ENCODE results near the gene ABLIM1.

Gene ABLIM1

DNA sequence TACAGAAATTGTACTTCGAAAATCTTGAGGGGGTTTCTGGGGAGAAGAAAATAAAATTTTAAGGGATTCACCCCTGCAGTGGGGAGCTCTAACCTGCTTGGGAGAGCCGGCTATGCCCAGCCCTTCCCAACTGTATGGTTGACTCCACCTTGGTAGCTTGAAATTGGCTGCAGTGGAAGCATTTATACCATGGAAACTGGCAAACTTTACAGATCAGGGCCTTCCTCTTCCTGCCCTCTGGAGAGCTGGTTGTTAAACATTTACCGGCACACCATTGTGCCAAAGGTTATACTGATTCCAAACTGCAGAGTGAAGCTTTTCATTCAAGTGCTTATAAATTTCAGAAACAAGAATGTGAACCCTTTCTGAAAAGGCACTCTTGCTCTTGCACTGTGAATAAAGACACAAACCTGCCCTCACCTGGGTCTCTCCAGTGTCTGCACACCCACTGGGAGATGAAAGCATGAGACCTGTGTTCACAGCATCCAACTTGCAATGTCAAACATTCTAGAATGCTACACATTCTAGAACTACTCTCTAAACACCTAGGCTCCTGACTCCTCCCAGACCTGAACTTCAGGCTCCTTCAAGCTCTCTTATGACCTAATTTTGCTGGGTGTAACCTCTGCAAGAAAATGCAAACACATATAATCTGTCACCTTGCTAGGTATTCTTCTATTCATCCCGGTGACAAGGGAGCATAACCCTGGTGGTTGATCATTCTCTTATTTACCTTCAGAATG, 44.7 kb downstream of the ABLIM1 start:
- TF ChIP-seq, protein P1, sequence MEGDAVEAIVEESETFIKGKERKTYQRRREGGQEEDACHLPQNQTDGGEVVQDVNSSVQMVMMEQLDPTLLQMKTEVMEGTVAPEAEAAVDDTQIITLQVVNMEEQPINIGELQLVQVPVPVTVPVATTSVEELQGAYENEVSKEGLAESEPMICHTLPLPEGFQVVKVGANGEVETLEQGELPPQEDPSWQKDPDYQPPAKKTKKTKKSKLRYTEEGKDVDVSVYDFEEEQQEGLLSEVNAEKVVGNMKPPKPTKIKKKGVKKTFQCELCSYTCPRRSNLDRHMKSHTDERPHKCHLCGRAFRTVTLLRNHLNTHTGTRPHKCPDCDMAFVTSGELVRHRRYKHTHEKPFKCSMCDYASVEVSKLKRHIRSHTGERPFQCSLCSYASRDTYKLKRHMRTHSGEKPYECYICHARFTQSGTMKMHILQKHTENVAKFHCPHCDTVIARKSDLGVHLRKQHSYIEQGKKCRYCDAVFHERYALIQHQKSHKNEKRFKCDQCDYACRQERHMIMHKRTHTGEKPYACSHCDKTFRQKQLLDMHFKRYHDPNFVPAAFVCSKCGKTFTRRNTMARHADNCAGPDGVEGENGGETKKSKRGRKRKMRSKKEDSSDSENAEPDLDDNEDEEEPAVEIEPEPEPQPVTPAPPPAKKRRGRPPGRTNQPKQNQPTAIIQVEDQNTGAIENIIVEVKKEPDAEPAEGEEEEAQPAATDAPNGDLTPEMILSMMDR (IDR thresholded peaks at IDR 0.05; ENCODE audit: insufficient read depth, low read depth, low read length, missing control alignments): no peak
- no peak overlapping the region for H3K4me3 ChIP-seq (ENCODE audit: low read depth, low read length)
- DNase-seq (ENCODE audit: low read depth): no peak

DNA sequence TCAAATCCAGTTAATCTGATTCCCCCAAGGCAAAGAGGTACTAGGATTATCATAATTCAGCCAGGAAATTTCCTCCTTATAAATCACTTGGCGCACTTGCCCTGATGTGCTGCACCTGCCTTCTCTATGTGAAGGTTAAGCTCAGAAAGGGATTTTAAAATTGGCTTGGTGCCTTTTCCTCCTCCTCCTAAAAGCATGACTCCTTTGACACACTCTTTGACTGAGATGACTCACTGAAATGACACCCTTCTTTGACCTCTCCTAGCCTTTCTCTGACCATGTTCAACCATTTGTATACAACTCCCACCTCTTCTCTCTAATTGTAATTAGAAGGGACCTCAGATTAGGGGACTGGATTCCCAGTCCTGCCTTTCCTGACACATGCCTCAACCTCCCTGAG, 46.5 kb downstream of the ABLIM1 start:
- TF ChIP-seq, protein P1 (IDR thresholded peaks at IDR 0.05; ENCODE audit: insufficient read depth, low read depth, low read length, missing control alignments): no peak
- no peak for DNase-seq (ENCODE audit: low read depth)
- no peak overlapping the region for H3K4me3 ChIP-seq (ENCODE audit: low read depth, low read length)

DNA sequence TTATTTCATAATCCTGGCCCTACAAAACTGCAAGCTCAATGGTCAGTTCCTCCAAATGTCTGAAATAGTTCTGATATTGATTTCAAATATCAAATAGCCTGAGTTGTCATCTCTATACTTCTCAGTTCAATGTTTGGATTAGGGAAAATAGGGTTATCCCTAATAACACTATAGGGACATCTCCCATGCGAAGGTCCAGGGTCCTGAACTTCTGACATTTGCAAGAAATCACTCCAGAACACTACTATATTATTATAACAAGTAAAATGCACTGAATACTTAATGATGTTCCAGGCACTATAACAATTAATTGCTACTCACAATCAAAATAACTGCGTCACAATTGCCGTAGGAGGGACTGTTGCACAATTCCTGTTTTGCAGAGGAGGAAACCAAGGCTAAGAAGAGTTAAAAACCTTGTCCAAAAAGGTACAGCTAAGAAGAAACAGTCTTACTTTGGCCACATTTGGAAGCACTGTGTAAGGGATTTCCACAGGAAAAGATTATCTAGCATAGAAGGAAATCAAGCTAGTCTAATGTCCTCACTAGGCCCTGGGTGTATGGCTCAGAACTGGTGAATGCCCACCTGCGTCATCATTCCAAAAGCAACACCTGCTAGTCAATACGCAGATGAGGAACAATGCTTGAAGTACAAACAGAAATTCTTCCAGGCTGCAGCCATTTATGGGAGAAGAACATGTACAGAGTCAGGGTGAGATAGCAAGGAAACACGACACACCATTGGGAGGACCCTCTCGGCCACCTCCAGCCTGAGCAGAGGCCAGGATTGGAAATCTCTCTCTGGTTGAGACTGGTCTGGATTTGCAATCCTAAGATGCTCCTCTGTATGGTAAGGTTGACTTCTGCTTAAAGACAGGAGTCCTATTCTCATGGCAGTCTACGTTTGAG, 48.3 kb downstream of the ABLIM1 start:
- no peak for DNase-seq (ENCODE audit: low read depth)
- H3K4me3 ChIP-seq (ENCODE audit: low read depth, low read length): no peak overlapping the region
- TF ChIP-seq, protein P1 (IDR thresholded peaks at IDR 0.05; ENCODE audit: insufficient read depth, low read depth, low read length, missing control alignments): no peak

DNA sequence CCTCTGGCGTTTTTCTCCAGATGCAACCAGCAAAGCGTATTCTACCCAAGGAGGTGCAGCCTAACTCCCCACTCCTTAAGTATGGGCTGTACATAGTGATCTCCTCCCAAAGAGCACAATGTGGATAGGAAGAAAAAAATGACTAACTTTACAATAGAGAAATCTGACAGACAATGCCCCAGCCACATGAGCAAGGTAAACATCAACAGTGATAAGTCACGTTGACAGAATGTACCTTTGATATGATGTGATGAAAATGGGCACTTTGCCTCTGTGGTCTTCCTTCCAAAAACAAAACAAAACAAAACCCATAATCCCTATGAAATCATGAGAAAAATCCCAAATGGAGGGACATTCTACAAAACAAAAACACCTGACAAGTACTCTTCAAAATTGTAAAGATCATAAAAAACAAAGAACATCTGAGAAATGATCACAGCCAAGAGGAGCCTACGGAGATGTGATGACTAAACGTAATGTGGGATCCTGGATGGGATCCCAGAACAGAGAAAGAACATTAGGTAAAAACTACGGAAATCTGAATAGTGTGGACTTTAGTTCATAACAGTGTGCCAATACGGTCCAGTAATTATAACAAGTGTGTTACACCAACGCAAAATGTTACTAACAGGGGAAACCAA, 50.6 kb downstream of the ABLIM1 start:
- no peak for DNase-seq (ENCODE audit: low read depth)
- H3K4me3 ChIP-seq (ENCODE audit: low read depth, low read length): no peak overlapping the region
- TF ChIP-seq, protein P1 (IDR thresholded peaks at IDR 0.05; ENCODE audit: insufficient read depth, low read depth, low read length, missing control alignments): no peak

DNA sequence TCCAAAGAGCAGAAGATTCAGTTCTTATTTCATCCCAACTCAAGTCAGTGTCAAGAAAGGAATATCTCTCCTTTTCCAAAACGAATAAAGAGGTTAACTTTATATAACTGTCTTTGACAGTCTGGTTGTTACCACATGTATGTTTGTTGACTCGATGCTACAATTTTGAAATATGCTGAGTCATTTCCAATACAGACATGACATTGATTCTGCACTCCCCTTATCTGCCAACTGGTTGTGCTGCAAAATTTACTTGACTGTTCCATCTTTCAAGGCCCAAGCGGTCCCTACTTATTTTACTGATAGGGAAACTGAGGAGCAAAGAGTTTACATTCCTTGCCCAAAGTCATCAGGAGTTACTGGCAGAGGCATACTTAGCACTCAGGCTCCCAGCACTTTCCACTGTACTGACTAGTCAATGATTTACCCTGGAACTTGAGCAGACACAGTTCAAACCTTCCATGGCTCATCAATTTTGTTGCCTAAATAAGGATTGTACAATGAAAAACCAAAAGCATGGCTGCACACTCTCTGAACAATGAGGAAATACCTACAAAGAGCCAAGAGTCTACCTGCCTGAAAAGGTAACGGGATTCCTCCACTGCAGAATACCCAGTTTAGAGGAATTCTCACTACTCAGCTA, 52.8 kb downstream of the ABLIM1 start:
- TF ChIP-seq, protein P1 (IDR thresholded peaks at IDR 0.05; ENCODE audit: insufficient read depth, low read depth, low read length, missing control alignments): no peak
- H3K4me3 ChIP-seq (ENCODE audit: low read depth, low read length): no peak overlapping the region
- no peak for DNase-seq (ENCODE audit: low read depth)

DNA sequence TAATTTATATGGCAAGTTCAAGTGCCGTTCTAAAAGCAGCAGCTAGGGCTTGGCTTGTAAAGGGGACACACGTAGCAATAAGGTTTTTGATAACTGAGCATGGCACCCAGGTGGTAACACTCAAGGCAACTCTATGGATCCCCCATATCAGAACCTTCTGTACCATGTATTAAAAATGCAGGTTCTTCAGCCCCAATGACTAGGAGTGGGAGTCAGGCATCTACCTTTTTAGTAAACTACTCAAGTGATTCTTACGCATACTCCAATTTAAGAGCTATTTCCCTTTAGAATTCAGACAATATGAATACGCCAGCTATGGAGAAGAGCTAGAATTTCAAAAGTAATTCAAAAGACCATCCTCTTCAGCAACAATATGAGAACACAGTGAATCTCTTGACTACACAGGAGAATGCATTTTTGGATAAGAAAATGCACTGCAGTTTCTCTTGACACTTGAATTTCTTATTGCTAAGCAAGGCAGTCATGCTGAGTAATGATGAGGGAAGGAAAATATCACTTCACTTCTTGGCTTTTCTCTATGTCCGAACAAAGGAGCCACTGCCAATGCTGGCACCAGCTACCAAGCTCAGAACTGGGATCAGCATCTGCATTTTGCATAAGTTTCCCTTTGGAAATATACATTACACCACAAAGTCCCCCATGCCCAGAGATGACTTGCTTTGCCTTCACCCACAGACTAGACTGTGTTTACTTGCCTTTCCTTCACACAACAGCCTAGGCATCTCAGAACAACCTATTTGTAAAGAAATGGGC, 53.5 kb downstream of the ABLIM1 start:
- TF ChIP-seq, protein P1 (IDR thresholded peaks at IDR 0.05; ENCODE audit: insufficient read depth, low read depth, low read length, missing control alignments): no peak
- no peak for DNase-seq (ENCODE audit: low read depth)
- H3K4me3 ChIP-seq (ENCODE audit: low read depth, low read length): no peak overlapping the region

All from GM12865 (cell line).